Measurements from ENCODE around the gene MAOB.
"Not testable (repeated sequence)": the region's sequence is repeated elsewhere in the genome, so short reads cannot be mapped to it uniquely, and the experiment has no call there.

Gene MAOB

DNA sequence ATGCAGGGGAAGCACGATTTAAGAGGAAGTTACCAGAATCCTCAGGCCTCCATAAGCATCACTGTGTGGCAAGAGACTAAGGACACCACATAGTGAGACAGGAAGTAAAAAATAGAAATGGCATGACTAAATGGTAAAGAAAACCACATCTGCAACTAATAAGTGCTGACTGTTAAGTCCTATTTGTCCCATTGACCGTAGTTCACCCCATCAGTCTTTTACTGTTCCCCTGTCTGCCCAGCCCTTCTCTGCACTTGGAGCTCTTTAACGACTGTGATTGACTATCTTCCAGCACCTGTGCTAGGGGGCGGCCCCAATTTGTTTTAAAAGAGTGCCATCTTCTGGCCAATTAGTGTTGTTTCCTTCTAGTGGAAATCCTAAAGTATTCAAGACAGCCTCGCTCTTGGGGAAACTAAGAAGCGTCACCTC, 132.0 kb downstream of the MAOB start:
- DNase-seq, result peak in 1 of 2 experiments; percentile 6

DNA sequence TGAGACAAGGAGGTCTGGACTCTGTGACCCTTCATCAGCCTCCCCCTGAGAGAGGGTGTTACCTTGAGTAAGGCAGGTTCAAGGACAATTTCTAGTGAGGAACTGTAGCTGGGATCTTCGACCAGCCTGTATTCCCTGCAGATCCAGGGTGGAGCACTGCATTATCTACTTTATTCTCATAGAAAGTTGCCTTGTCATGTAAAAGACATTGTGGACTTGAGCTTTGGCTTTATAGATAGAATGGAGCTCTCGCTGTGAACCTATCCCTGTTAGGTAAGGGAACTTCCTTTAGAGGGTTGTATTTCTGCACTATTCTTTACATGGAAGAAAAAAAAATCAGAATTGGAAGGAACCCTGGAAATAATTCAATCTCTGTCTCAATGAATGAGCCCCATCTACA, 134.8 kb downstream of the MAOB start:
- DNase-seq, result no peak

- DNase-seq, result no peak
Measured at GRCh38 chrX:43745938-43746721, 136.1 kb downstream of the MAOB start.

DNA sequence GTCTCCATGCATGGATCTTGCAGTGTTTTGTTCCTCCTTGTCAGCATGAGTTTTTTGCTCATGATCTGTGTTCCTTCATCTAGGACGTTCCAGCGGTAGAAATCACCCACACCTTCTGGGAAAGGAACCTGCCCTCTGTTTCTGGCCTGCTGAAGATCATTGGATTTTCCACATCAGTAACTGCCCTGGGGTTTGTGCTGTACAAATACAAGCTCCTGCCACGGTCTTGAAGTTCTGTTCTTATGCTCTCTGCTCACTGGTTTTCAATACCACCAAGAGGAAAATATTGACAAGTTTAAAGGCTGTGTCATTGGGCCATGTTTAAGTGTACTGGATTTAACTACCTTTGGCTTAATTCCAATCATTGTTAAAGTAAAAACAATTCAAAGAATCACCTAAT, 138.0 kb downstream of the MAOB start:
- DNase-seq, result no peak

DNA sequence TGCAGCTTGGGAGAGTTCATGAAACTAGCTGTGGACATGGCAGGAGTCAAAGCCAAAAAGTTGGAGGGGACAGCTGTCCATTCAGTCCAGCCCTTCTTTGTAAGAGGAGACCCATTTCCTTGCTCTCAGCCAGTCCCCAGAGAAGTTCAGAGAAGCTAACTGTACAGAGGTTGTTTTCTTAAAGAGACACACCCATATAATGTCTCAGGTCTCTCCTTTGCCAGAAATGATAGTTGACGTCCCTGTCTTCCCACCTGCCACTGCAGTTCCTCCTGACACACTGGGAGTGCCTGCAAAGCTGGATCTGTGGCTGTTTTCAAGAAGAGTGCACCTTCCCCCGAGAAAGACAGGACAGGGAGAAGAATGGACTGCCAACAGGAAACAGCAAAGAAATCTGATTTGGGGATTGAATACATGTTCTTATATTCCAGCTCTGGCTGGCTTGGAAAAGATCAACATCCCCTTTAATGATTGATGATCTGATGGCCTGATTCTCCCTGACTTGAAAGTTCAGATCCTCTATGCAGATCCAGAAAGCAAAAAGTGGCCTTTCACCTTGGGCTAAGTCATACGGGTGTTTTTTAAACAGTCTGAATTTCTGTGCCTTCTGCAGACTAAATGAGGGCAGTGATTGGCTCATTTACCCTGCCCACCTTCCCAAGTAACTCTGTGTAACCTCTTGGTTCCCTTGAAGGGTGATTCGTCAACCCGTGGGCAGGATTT, 139.0 kb downstream of the MAOB start:
- DNase-seq, result no peak

- DNase-seq, result no peak
Measured at GRCh38 chrX:43741843-43742573, 140.2 kb downstream of the MAOB start.

DNA sequence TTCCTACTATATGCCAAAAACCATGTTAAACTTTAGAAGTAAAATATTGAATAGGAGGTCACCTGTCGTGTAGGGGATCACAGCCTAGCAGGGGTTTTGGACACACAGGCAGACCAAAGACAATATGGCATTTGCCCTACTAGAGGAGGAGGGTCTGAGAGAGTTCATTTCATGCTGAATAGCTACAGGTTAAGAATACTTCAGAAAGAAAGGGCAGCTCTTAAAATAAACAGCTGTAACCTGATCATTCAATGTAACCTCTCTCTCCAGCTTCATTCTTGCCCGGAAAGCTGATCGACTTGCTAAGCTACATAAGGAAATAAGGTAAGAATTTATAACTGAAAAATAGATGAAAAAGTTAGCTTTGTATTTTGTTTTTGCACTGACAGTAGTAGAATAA, 146.3 kb downstream of the MAOB start:
- no peak for DNase-seq

DNA sequence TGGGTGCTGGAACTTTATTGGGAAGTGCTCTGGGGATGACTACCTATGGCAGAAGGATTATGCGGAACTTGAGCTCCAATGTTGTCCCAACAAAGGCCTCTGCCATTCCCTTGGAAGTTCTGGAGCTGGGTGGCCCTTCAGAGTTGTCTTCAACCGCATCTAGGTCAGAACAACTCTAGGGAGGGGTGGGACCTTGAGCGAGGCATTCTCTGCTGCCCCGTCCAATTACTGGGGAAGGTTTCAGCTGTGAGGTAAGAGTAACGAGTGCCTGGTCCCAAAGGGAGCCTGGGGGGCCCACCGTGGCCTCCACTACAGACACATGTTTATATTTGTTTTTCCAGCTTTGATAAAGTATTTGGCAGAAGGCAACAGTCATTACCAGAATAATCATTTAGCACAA, 146.7 kb downstream of the MAOB start:
- DNase-seq, result no peak

DNA sequence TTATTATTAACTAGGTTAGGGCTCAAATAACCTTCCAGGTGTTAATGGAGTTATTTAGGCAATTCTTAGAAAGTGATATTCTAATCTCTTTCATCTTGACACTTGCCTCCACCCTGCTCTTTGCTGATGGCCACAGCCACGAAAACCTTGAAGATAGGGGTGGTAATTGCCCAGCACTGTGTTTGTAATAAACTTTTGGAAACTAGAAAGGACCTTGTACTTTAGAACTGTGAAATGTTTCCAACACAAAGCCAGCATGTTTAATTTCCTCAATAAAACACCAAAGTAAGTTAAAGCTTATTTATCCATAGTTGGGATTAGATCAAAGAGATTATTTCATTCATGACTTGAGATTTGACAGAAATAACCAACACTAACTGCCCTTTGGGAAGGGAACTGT, 147.8 kb downstream of the MAOB start:
- no peak for DNase-seq

- DNase-seq, result no peak
Measured at GRCh38 chrX:43733699-43734098, 148.6 kb downstream of the MAOB start.

DNA sequence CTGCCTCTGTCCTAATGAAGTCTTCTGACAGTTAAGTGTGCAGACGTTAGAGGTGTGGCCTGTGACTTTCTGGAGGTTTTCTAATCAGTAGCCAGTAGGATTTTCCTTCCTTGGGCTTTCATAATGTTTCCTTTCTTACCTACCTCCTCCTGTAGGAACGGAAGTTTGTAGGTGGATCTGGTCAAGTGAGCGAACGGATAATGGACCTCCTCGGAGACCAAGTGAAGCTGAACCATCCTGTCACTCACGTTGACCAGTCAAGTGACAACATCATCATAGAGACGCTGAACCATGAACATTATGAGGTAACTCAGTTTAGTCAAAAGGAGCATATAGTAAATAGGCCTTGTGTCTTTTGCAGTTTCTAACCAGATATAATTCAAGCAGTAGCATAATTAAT, 151.2 kb downstream of the MAOB start:
- no peak for DNase-seq

DNA sequence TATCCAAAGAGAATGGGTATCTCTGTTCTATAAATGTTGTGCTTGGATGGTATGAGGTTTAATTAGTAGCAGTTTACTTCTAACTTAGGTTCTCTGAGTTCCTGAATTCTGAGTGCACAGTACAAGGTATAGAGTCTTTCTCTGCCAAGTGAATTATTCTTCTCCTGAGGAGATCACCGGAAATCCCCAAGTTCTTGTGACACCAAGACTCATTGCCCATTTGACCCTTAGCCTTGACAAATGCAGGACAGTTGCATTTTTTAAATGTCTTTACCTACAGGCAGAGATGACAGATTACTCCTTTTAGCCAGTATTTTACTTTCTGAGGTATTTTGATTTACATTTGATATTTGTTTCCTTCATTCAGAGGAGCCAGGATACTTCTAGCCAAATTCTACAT, 153.3 kb downstream of the MAOB start:
- no peak for DNase-seq

DNA sequence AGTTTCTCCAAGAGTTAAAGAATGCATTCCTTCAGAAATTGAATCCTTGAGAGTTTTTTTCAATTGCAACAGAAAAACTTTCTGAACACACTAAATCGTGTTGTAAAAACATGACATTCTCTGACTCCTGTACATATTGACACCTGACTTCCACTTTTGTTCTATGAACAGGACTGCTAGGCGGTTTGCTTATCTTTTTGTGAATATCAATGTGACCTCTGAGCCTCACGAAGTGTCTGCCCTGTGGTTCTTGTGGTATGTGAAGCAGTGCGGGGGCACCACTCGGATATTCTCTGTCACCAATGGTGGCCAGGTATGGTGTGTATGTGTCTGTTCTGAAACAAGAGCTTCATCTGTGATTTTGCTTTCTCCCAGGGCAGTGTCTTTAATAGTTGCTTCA, 154.2 kb downstream of the MAOB start:
- no peak for DNase-seq

DNA sequence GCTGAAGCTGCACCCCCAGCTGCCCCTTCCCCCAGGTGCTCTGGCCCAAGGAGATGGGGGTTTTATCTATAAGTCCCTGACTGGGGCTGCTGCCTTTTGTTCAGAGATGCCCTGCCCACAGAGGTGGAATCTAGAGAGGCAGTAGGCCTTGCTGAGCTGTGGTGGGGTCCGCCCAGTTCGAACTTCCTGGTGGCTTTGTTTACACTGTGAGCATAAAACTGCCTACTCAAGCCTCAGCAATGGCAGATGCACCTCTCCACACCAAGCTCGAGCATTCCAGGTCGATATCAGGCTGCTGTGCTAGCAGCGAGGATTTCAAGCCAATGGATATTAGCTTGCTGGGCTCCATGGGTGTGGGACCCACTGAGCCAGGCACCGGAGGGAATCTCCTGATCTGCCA, 155.0 kb downstream of the MAOB start:
- not testable (repeated sequence) for DNase-seq

GRCh38 chrX:43725227-43725626, 157.0 kb downstream of the MAOB start:
- DNase-seq, result not testable (repeated sequence)

DNA sequence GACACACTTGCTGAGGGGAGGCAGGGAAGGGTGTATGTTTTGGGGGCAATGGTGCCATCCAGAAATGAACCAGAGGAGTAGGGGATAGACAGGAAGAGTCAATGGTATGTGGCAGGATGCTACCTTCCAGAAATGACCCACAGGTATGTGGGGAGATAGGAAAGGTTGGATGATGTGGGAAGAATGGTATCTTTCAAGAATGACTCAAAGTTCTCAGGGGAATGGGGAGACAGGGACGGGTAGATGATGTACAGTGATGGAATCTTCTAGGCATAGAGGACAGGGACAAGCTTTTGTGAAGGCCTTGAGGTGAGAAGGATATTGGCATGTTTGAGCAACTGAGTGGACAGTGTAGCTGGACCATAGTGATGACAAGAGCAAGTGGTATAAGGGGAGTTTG, 161.3 kb downstream of the MAOB start:
- no peak for DNase-seq

DNA sequence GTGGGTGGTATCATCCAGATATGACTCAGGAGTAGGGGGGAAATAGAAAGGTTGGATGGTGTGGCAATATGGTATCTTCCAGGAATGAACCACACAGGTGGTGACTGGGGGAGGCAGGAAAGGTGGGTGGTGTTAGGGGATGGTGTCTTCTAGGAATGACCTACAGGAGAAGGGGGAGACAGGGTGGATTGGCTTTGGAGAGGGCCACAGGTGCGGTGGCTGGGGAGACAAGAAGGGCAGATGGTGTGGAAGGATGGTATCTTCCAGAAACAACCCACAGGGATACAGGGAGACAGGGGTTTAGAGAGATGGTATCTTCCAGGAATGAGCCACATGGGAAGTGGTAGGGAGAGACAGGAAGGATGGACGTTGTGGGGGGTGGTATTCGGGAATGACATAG, 162.2 kb downstream of the MAOB start:
- no peak for DNase-seq

GRCh38 chrX:43718956-43719355, 163.3 kb downstream of the MAOB start:
- no peak for DNase-seq

DNA sequence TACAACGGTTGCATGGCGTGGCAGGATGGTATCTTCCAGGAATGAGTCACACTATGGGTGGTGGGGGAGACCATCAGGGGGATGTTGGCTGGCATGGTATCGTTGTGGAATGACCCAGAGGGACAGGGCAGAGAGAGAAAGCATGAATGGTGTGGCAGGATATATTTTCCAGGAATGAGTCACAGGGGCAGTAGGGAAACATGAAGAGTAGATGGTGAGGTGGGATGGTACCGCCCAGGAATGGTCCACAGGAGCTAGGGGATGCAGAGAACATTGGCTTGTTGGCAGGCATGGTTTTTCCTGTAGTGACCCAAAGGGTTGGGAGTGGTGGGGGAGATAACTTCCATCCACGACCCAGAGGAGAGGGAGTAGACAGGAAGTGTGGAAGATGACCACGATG, 163.7 kb downstream of the MAOB start:
- no peak for DNase-seq

GRCh38 chrX:43718081-43718480, 164.2 kb downstream of the MAOB start:
- no peak for DNase-seq

- DNase-seq, result no peak
Measured at GRCh38 chrX:43717161-43717560, 165.1 kb downstream of the MAOB start.

DNA sequence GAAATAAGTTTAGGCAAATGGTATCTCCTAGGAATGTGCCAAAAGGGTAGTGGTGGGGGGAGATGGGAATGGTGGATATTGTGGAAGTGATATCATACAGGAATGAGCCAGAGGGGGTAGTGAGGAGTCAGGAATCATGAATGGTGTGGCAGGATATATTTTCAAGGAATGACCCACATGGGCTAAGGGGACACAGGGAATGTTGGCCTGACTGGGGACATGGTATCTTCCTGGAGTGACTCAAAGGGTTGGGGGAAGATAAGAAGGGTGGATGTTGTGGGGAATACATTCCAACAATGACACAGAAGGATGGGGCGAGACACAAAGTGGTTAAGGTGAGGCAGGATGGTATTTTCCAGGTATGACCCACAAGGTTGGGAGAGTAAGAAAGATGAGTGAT, 165.6 kb downstream of the MAOB start:
- no peak for DNase-seq
